ENCODE data around the gene C10orf143.

C10orf143 gene

DNA sequence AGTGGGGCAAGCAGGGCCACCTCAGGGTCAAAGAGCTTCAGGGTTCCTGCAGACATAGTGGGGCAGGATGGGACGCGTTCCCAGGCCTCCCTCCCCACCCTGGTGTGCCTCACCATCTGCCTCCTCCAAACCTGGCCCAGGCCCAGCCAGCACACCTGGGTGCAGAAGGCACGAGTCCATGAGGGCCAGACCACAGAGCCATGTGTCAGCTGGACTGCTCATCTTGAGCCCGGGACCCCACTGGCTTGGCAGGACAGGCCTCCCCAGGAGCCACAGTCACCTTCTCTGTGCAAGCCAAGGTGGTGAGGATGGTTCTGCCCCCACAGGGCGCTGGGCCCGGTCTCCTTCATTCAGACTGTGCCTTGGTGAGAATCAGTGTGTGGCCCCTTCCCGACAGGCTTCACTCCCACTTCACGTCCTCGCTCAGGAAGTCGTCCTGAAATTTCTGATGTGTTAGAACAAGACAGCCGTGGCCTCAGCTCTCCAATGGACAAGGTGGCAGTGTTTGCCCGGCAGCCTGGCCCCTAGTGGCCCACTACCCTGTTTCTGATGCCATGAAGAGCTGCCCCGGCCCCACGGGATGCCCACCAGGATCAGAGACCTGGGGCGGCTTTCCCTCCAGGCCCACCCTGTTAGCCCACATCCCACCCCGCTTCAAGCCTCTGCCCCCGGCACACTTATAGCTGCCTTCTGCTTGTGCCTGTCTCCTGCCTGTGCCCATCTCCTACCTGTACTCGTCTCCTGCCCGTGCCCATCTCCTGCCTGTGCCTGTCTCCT is 87.0 kb downstream of the C10orf143 start:
- H3K4me3 Mint-ChIP-seq: no peak overlapping the region
- H3K36me3 Mint-ChIP-seq (ENCODE audit: low read depth): no peaks in the 10 kb centered on the region
- no peaks in the 10 kb centered on the region for H3K27me3 Mint-ChIP-seq
- no peaks in the 10 kb centered on the region for H3K9me3 Mint-ChIP-seq
- H3K27ac Mint-ChIP-seq: no peak overlapping the region
- no peaks in the 10 kb centered on the region for H3K4me1 Mint-ChIP-seq (ENCODE audit: low read depth)

GRCh38 chr10:130022511-130023299 is 87.9 kb downstream of the C10orf143 start:
- H3K36me3 Mint-ChIP-seq (ENCODE audit: low read depth): no peaks in the 10 kb centered on the region
- H3K27ac Mint-ChIP-seq: no peak overlapping the region
- H3K27me3 Mint-ChIP-seq: no peaks in the 10 kb centered on the region
- H3K4me1 Mint-ChIP-seq (ENCODE audit: low read depth): no peaks in the 10 kb centered on the region
- no peaks in the 10 kb centered on the region for H3K9me3 Mint-ChIP-seq
- H3K4me3 Mint-ChIP-seq: no peak overlapping the region

DNA sequence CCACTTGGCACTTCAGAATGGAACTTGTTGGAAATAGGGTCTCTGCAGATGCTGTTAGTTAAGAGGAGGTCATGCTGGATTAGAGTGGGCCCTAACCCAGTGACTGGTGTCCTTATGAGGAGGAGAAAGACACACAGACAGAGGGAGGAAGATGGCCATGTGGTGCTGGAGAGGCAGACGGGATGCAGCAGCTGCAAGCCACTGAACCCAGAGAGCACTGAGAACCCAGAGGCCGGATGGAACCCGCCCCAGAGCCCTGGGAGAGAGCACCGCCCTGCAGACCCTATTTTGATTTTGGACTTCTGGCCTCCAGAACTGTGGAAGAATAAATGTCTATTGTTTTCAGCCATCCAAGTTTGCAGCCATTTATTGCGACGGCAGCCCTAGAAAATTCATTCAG is 88.5 kb downstream of the C10orf143 start:
- no peaks in the 10 kb centered on the region for H3K4me1 Mint-ChIP-seq (ENCODE audit: low read depth)
- H3K36me3 Mint-ChIP-seq (ENCODE audit: low read depth): no peaks in the 10 kb centered on the region
- no peaks in the 10 kb centered on the region for H3K27me3 Mint-ChIP-seq
- H3K4me3 Mint-ChIP-seq: no peak overlapping the region
- no peak overlapping the region for H3K27ac Mint-ChIP-seq
- no peaks in the 10 kb centered on the region for H3K9me3 Mint-ChIP-seq

GRCh38 chr10:130021383-130021950 is 89.2 kb downstream of the C10orf143 start:
- no peaks in the 10 kb centered on the region for H3K27me3 Mint-ChIP-seq
- no peaks in the 10 kb centered on the region for H3K36me3 Mint-ChIP-seq (ENCODE audit: low read depth)
- H3K4me1 Mint-ChIP-seq (ENCODE audit: low read depth): no peaks in the 10 kb centered on the region
- H3K4me3 Mint-ChIP-seq: no peak overlapping the region
- H3K27ac Mint-ChIP-seq: no peak overlapping the region
- no peaks in the 10 kb centered on the region for H3K9me3 Mint-ChIP-seq

DNA sequence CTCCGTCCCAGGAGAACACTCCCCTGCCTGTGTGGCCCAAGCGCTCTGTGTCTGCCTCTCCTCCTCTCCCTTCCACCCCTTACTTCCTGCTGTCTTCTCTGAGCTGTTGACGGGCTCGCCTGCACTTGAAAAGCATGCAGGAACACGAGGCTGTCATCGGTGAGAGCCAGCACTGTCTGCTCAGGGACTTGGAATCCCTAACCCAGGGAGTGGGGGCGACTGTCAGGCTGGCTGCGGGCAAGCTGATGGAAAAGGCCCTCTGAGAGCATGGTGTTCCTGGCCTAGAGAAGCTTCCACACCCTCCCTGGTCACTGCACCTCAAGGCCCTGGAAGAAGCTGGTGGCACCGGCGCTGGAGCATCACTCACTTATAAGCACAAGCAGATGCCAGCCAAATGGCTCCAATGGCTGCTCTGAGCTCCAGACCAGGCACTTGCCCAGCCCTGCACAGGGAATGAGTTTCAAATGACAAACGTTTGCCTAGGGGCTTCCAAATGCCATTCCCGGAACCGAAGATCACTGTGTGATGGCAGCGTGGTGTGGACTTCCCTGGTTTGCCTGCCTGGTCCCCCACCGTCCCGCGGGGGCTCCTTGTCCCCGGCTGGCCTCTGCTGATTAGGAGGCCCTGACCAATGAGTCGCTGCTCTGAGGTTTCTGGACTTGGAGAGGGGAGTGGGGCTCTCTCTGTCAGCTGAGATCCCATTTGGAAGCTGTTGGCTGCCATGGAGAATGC is 89.8 kb downstream of the C10orf143 start:
- Mint-ChIP-seq H3K9me3 (no peaks in the 10 kb centered on the region), H3K4me1 (ENCODE audit: low read depth) (no peaks in the 10 kb centered on the region), H3K4me3 (no peak overlapping the region), H3K36me3 (ENCODE audit: low read depth) (no peaks in the 10 kb centered on the region), H3K27me3 (no peaks in the 10 kb centered on the region), H3K27ac (no peak overlapping the region)

GRCh38 chr10:130018730-130019185 is 91.9 kb downstream of the C10orf143 start:
- Mint-ChIP-seq H3K36me3 (ENCODE audit: low read depth) (no peaks in the 10 kb centered on the region), H3K4me1 (ENCODE audit: low read depth) (no peaks in the 10 kb centered on the region), H3K27me3 (no peaks in the 10 kb centered on the region), H3K27ac (no peak overlapping the region), H3K9me3 (no peaks in the 10 kb centered on the region), H3K4me3 (no peak overlapping the region)

DNA sequence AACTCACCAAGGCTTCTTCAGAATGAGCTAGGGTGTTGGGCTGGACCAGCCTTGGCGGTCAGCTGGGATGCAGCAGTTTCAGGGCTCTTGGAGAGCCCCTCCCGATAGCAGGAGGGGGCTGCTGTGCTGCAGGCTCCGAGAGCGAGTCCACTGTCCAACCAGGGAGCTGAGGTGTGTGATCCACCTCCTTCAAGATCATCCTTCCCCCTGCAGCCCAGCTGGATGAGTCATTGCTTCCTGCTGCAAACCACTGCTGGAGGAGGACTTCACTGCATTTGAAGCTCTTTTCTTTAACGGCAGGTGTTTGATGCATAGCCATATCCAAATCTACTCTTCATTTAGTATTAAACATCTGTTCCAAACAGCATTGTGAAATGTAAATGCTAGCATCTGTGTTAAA is 92.4 kb downstream of the C10orf143 start:
- Mint-ChIP-seq H3K9me3 (no peaks in the 10 kb centered on the region), H3K36me3 (ENCODE audit: low read depth) (no peaks in the 10 kb centered on the region), H3K27ac (no peak overlapping the region), H3K4me1 (ENCODE audit: low read depth) (no peaks in the 10 kb centered on the region), H3K4me3 (no peak overlapping the region), H3K27me3 (no peaks in the 10 kb centered on the region)

DNA sequence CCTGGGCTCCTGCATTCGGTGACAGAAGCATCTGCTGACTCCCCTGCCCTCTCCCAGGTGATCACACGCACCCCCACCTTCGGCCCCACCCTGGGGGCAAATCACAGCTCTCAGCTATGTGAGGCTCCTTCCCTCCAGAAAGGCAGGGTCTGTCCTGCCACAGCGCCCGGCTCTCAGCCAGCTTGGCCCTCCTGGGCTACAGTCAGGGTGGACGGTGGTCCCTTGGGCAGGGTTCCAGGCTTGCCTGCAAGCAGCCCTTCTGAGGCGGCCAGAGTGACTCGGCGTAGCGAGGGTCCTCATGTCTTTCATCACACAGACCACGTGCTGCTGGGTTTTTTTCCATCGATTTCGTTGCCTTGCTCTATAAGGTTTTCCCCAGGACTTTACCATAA is 93.0 kb downstream of the C10orf143 start:
- Mint-ChIP-seq H3K9me3 (no peaks in the 10 kb centered on the region), H3K4me3 (no peak overlapping the region), H3K27ac (no peak overlapping the region), H3K27me3 (no peaks in the 10 kb centered on the region), H3K36me3 (ENCODE audit: low read depth) (no peaks in the 10 kb centered on the region), H3K4me1 (ENCODE audit: low read depth) (no peaks in the 10 kb centered on the region)

DNA sequence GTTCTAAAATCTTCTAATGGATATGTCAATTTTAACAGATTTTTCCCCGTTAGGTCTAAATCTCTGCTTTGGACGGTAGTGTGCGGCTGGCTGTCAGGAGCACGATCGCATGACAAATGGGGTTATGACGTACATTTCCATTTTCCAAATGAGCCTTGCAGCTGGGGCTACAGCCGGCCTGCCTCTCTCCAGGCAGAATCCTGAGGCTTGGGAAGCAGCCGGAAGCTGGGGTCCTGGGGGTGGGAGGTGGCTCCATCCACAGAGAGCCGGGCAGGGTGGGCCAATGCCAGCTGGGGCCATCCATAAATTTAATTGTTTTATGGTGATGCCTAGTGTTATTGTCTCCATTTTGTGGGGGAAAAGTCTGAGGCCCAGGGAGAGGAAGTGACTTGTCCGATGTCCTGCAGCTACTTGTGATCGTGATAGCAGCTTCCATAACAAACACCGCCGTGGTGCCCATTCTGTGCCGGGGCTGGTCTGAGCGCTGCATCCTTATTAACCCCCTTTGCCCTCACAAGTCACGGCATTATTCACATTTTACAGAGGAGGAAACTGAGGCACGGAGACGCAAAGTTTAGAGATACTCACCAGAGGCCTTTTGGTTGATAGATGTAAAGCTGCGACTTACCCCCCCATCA is 93.5 kb downstream of the C10orf143 start:
- Mint-ChIP-seq H3K4me1 (ENCODE audit: low read depth) (no peaks in the 10 kb centered on the region), H3K27me3 (no peaks in the 10 kb centered on the region), H3K4me3 (no peak overlapping the region), H3K27ac (no peak overlapping the region), H3K9me3 (no peaks in the 10 kb centered on the region), H3K36me3 (ENCODE audit: low read depth) (no peaks in the 10 kb centered on the region)

DNA sequence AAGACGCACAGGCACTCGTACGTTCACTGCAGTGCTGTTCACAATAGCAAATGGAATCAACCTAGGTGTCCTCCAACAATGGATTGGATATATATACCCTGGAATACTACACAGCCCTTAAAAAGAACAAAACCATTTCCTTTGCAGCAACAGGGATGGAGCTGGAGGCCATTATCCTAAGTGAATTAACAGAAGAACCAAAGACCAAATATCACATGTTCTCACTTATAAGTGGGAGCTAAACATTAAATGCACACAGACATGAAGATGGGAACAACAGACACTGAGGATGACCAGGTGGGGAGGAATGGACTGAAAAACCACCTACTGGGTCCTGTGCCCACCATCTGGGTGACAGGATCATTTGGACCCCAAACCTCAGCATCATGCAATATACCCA is 94.5 kb downstream of the C10orf143 start:
- no peaks in the 10 kb centered on the region for H3K36me3 Mint-ChIP-seq (ENCODE audit: low read depth)
- no peak overlapping the region for H3K27ac Mint-ChIP-seq
- H3K4me1 Mint-ChIP-seq (ENCODE audit: low read depth): no peaks in the 10 kb centered on the region
- H3K9me3 Mint-ChIP-seq: no peaks in the 10 kb centered on the region
- H3K4me3 Mint-ChIP-seq: no peak overlapping the region
- H3K27me3 Mint-ChIP-seq: no peaks in the 10 kb centered on the region

GRCh38 chr10:130015075-130015695 is 95.4 kb downstream of the C10orf143 start:
- H3K9me3 Mint-ChIP-seq: no peaks in the 10 kb centered on the region
- no peak overlapping the region for H3K27ac Mint-ChIP-seq
- no peaks in the 10 kb centered on the region for H3K36me3 Mint-ChIP-seq (ENCODE audit: low read depth)
- H3K4me3 Mint-ChIP-seq: no peak overlapping the region
- H3K27me3 Mint-ChIP-seq: no peaks in the 10 kb centered on the region
- no peaks in the 10 kb centered on the region for H3K4me1 Mint-ChIP-seq (ENCODE audit: low read depth)

GRCh38 chr10:130014263-130015074 is 96.2 kb downstream of the C10orf143 start:
- Mint-ChIP-seq H3K4me1 (ENCODE audit: low read depth) (no peaks in the 10 kb centered on the region), H3K27me3 (no peaks in the 10 kb centered on the region), H3K4me3 (no peak overlapping the region), H3K27ac (no peak overlapping the region), H3K36me3 (ENCODE audit: low read depth) (no peaks in the 10 kb centered on the region), H3K9me3 (no peaks in the 10 kb centered on the region)
